ENCODE measurements around the gene SASH1. TPM values are rescaled to one million over a fixed set of nuclear protein-coding genes. Genes with fewer than 3 reads are reported as not detected.

Gene SASH1
- total and polyA plus RNA-seq, 2 of the 8 experiments (the other 6 are each of a cell fraction or from before 2014, with no cell fraction given) = 6.0 to 20.2 TPM

- Histone ChIP-seq H2BK15ac (ENCODE audit: low read length) (no peak overlapping the region), H2BK12ac (ENCODE audit: low read depth, low read length) (no peak overlapping the region), H3K56ac (replicated peaks; ENCODE audit: insufficient read length, low read depth, low read length) (no peak overlapping the region), H3K4ac (replicated peaks; ENCODE audit: insufficient read length, low read depth, low read length) (no peak overlapping the region), H3K27me3 (replicated peaks in 1 of 4; ENCODE audit: control insufficient read depth in 3 of 4, extremely low read depth in 1 of 4, insufficient read depth in 3 of 4, low read length in 3 of 4) (no peaks in the 10 kb centered on the region), H3K23ac (ENCODE audit: insufficient read length) (no peak overlapping the region), H2BK20ac (ENCODE audit: low read length) (no peak overlapping the region), H3K4me3 (ENCODE audit: extremely low read depth in 1 of 4, insufficient read depth in 2 of 4, low read depth in 3 of 4, low read length in 4 of 4) (no peak overlapping the region), H3K23me2 (ENCODE audit: low read depth, low read length) (no peaks in the 10 kb centered on the region), H3K79me2 (ENCODE audit: control insufficient read depth in 1 of 2, insufficient read depth in 2 of 2, low read length in 2 of 2) (no peaks in the 10 kb centered on the region), H3K9me3 (ENCODE audit: insufficient read depth in 2 of 2, low read depth in 1 of 2, low read length in 1 of 2) (no peaks in the 10 kb centered on the region), H4K20me1 (replicated peaks in 1 of 2; ENCODE audit: control insufficient read depth in 1 of 2, insufficient read depth in 2 of 2, low read length in 2 of 2) (no peaks in the 10 kb centered on the region), H3K36me3 (ENCODE audit: control insufficient read depth in 2 of 4, insufficient read depth in 4 of 4, low read length in 3 of 4) (no peaks in the 10 kb centered on the region), H3K9ac (replicated peaks in 1 of 4; ENCODE audit: extremely low read depth in 1 of 4, low read depth in 3 of 4, low read length in 3 of 4) (no peak overlapping the region), H3K4me2 (ENCODE audit: insufficient read depth in 1 of 2, low read depth in 2 of 2, low read length in 2 of 2) (no peak overlapping the region), H3K18ac (ENCODE audit: extremely low read depth, low read length) (no peak overlapping the region), H3K14ac (ENCODE audit: insufficient read length) (no peak overlapping the region), H2BK120ac (replicated peaks; ENCODE audit: low read depth, low read length) (no peak overlapping the region), H3K79me1 (ENCODE audit: low read depth, low read length) (no peaks in the 10 kb centered on the region), H3K27ac (ENCODE audit: low read depth, low read length) (no peak overlapping the region), H2BK5ac (ENCODE audit: low read depth, low read length) (no peak overlapping the region), H2AFZ (ENCODE audit: low read length) (no peak overlapping the region), H4K5ac (ENCODE audit: insufficient read length, low read depth, low read length) (no peak overlapping the region), H3K4me1 (replicated peaks in 1 of 4; ENCODE audit: control insufficient read depth in 3 of 4, insufficient read depth in 4 of 4, low read length in 3 of 4) (peaks cover 0 to 5% (median 1%) of the 10 kb centered on the region in 4 experiments; a peak in 3 of 7 replicates), H4K8ac (ENCODE audit: extremely low read depth, insufficient read depth, low read length) (no peak overlapping the region), H2AK5ac (ENCODE audit: low read depth, low read length) (no peak overlapping the region), H4K91ac (replicated peaks; ENCODE audit: insufficient read length, low read length) (no peak overlapping the region)
- CTCF ChIA-PET (ENCODE audit: partially characterized antibody) = interaction anchor here (1.0 kb wide), 1 partner anchor 19 kb away, joined by 3 read pairs; no protein-coding TSS in a partner anchor
- POLR2A ChIA-PET (ENCODE audit: partially characterized antibody) = no interaction called here
- FAIRE-seq = no peak
- no peak for DNase-seq (ENCODE audit: low read depth in 1 of 2, low spot score in 2 of 2)
- WGBS, 2 experiments (ENCODE audit: extremely low coverage in 1 of 2, insufficient coverage in 1 of 2, insufficient read length in 1 of 2, insufficient replicate concordance in 2 of 2, low coverage in 1 of 2, low lambda C conversion rate in 2 of 2, missing lambda C conversion rate in 1 of 2) = 95% methylated on average over 2 of the region's 2 CpGs; no CpG with 5 or more reads in 1 of the 2 experiments
- no peak for TF ChIP-seq SP2 (IDR thresholded peaks at IDR 0.05; ENCODE audit: low read length)
- no peak for TF ChIP-seq BRCA1 (IDR thresholded peaks at IDR 0.05; ENCODE audit: low read depth, low read length)
- TF ChIP-seq SP1 (IDR thresholded peaks at IDR 0.05; ENCODE audit: low read depth, low read length) = no peak
- no peak for TF ChIP-seq CTBP2 (IDR thresholded peaks at IDR 0.05; ENCODE audit: borderline replicate concordance, insufficient read depth, insufficient read length, low read length)
- no peak for TF ChIP-seq ASH2L (IDR thresholded peaks at IDR 0.05; ENCODE audit: low read length)
- no peak for TF ChIP-seq SUZ12 (IDR thresholded peaks at IDR 0.05; ENCODE audit: low read length)
- no peak for TF ChIP-seq NRF1 (IDR thresholded peaks at IDR 0.05; ENCODE audit: low read depth, low read length)
- TF ChIP-seq POLR2A (IDR thresholded peaks at IDR 0.05; ENCODE audit: control extremely low read depth in 1 of 2, low read depth in 2 of 2, low read length in 2 of 2) = no peak
- no peak for TF ChIP-seq TBP (IDR thresholded peaks at IDR 0.05; ENCODE audit: low read depth, low read length)
- no peak for TF ChIP-seq BACH1 (IDR thresholded peaks at IDR 0.05; ENCODE audit: low read length)
- TF ChIP-seq POU5F1 (IDR thresholded peaks at IDR 0.05; ENCODE audit: low read depth, low read length) = no peak
- TF ChIP-seq PHF8 (conservative IDR thresholded peaks at IDR 0.05; ENCODE audit: low read depth, low read length) = no peak
- TF ChIP-seq CTCF (IDR thresholded peaks at IDR 0.05; ENCODE audit: control extremely low read depth in 1 of 3, insufficient read depth in 1 of 3, low read depth in 1 of 3, low read length in 3 of 3) = no peak
- no peak for TF ChIP-seq ZNF274 (IDR thresholded peaks at IDR 0.05; ENCODE audit: borderline replicate concordance, extremely low read depth, low read length)
Observed at GRCh38 chr6:148317739-148318138, 24.9 kb upstream of the SASH1 start.

Measured in H1 (cell line).